Karpas-422 (cell line): ENCODE results near the gene KCNQ5. TPM values are rescaled to one million over a fixed set of nuclear protein-coding genes. Genes with fewer than 3 reads are reported as not detected.

Experiments
- DNase-seq: peaks from one replicate; pipeline ENCODE4 v3.0.0-alpha.2; 2015
- H2AFZ ChIP-seq: fragments of 200-600 bp; sonication (generic); 2 replicates; pipeline ENCODE4 v1.6.1; 2014; ENCODE audit warnings: antibody characterized with exemption, low read length, mixed read lengths
- H3K27ac ChIP-seq: fragments of 200-600 bp; sonication (generic); 2 replicates; pipeline ENCODE4 v1.5.1; 2014; ENCODE audit warnings: mild to moderate bottlenecking, low read length, moderate library complexity
- H3K27me3 ChIP-seq: fragments of 200-600 bp; sonication (generic); 2 replicates; pipeline ENCODE4 v1.6.1; 2014; ENCODE audit warnings: low read length, mixed read lengths
- H3K36me3 ChIP-seq: fragments of 200-600 bp; sonication (generic); 2 replicates; pipeline ENCODE4 v1.6.1; 2014; ENCODE audit warnings: low read length, mixed read lengths; ENCODE audit not compliant: insufficient read depth
- H3K4me1 ChIP-seq: fragments of 200-600 bp; sonication (generic); 2 replicates; pipeline ENCODE4 v1.6.1; 2014; ENCODE audit warnings: mild to moderate bottlenecking, low read length, mixed read lengths
- H3K4me2 ChIP-seq: fragments of 200-600 bp; sonication (generic); 2 replicates; pipeline ENCODE4 v1.6.1; 2014; ENCODE audit warnings: low read length, low read depth, mild to moderate bottlenecking; ENCODE audit not compliant: poor library complexity, severe bottlenecking
- H3K4me3 ChIP-seq: fragments of 200-600 bp; sonication (generic); 2 replicates; pipeline ENCODE4 v1.5.1; 2014; ENCODE audit warnings: mild to moderate bottlenecking, antibody characterized with exemption, low read length, mixed read lengths
- H3K79me2 ChIP-seq: fragments of 200-600 bp; sonication (generic); 2 replicates; pipeline ENCODE4 v1.6.1; 2014; ENCODE audit warnings: mild to moderate bottlenecking, low read length, mixed read lengths
- H3K9ac ChIP-seq: fragments of 200-600 bp; sonication (generic); 2 replicates; pipeline ENCODE4 v1.6.0; 2014; ENCODE audit warnings: low read length
- H3K9me2 ChIP-seq: fragments of 200-600 bp; sonication (generic), shearing (Covaris generic); replicated peaks from 2 replicates; pipeline ENCODE4 v1.6.0; 2014; ENCODE audit warnings: mild to moderate bottlenecking, low read length, moderate library complexity; ENCODE audit not compliant: insufficient read depth
- H3K9me3 ChIP-seq: fragments of 300-700, 200-600 bp; sonication (generic); 2 replicates; pipeline ENCODE4 v1.6.1; 2014; ENCODE audit warnings: low read length, mixed read lengths
- H4K20me1 ChIP-seq: fragments of 200-600 bp; sonication (generic); 2 replicates; pipeline ENCODE4 v1.6.1; 2014; ENCODE audit warnings: mild to moderate bottlenecking, antibody characterized with exemption, low read length, low read depth; ENCODE audit not compliant: insufficient read depth
- total RNA-seq: library from RNA; depleted of rRNA; stranded (reverse); fragments of >200 nt; shearing (Covaris generic); gene quantifications from 2 replicates; pipeline ENCODE4 v1.2.3, GENCODE V29; 2014; ENCODE audit warnings: low replicate concordance

Gene KCNQ5
- total RNA-seq, 1 experiment from 2014 or later: 50.5 TPM

DNA sequence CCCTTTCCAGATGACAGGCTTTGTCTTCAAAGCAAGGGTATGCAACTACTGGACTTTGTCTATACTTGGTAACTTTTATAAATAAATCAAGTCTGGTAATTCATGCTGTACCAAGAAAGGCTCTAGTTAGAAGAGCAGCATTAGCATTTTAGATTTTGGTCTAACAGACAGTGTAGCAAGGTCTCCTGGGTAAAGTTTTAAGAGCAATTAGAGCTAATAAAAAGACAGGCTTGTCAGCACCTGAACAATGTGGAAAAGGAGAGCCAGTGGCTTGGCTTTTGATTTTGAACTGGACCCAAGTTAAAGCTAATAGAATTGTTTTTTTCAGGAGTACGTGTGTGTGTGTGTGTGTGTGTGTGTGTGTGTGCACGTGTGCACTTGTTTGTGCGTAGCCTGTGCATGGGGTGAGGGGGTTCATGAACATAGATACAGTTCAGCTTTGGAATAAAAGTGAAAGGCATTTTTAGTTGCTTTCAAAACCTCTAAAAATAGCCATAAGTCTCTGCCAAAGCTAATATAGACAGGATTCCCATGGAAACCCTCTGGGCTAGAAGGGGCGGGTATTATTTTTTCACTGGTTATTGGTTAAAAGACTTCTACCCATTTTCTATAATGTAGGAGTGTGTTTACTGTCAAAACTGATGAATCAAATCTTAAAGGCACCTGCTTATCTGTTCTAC, 138.4 kb downstream of the KCNQ5 start:
- peaks cover 84% of the 10 kb centered on the region for H3K79me2 ChIP-seq
- no peaks in the 10 kb centered on the region for H3K9me3 ChIP-seq
- no peak overlapping the region for H3K27ac ChIP-seq
- H3K4me1 ChIP-seq: peaks cover 12% of the 10 kb centered on the region; the same call in 1 of the 2 replicates
- H3K36me3 ChIP-seq: no peaks in the 10 kb centered on the region
- H2AFZ ChIP-seq: no peak overlapping the region
- H3K4me3 ChIP-seq: no peak overlapping the region
- H3K27me3 ChIP-seq: no peaks in the 10 kb centered on the region
- H3K4me2 ChIP-seq: no peak overlapping the region
- no peak overlapping the region for H3K9ac ChIP-seq
- DNase-seq: no peak
- no peaks in the 10 kb centered on the region for H3K9me2 ChIP-seq
- H4K20me1 ChIP-seq: no peaks in the 10 kb centered on the region

DNA sequence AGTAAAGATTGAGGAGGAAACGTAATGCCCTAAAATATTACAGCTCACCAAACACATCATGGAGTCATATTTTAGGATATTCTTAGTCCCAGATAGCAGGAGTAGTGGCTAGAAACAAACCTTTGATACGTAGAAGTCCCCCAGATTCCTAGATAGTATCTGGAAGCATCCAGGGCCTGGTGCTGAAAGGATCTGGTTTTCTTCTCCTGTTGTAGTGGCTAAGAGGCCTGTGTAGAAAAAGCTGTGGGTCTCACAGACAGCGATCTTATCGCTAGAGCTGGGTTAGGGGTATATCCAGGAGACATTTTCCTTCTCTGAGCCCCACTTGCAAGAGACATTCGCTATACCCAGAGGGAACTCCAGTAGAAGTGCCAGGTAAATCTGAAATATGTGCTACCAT, 139.9 kb downstream of the KCNQ5 start:
- H3K9me3 ChIP-seq: no peaks in the 10 kb centered on the region
- H3K4me2 ChIP-seq: no peak overlapping the region
- H3K9me2 ChIP-seq: no peaks in the 10 kb centered on the region
- no peak for DNase-seq
- no peak overlapping the region for H3K9ac ChIP-seq
- H3K27ac ChIP-seq: no peak overlapping the region
- H3K4me1 ChIP-seq: peaks cover 5% of the 10 kb centered on the region; the same call in 1 of the 2 replicates
- H4K20me1 ChIP-seq: no peaks in the 10 kb centered on the region
- no peak overlapping the region for H2AFZ ChIP-seq
- H3K27me3 ChIP-seq: no peaks in the 10 kb centered on the region
- H3K36me3 ChIP-seq: no peaks in the 10 kb centered on the region
- H3K79me2 ChIP-seq: peaks cover 97% of the 10 kb centered on the region
- H3K4me3 ChIP-seq: no peak overlapping the region

- peak; percentile 68 for DNase-seq
- H3K9me2 ChIP-seq: no peaks in the 10 kb centered on the region
- peak overlapping the region; percentile 55 for H3K4me2 ChIP-seq
- peak overlapping the region; percentile 10 for H3K9ac ChIP-seq
- H2AFZ ChIP-seq: no peak overlapping the region
- H3K4me3 ChIP-seq: 0 out of 2 replicates have a peak overlapping the region, but pooled peaks have one; percentile 11
- peaks cover 43% of the 10 kb centered on the region for H3K4me1 ChIP-seq
- H3K36me3 ChIP-seq: no peaks in the 10 kb centered on the region
- H3K9me3 ChIP-seq: no peaks in the 10 kb centered on the region
- H4K20me1 ChIP-seq: no peaks in the 10 kb centered on the region
- H3K27ac ChIP-seq: peak overlapping the region; percentile 89
- H3K79me2 ChIP-seq: peaks cover 94% of the 10 kb centered on the region
- H3K27me3 ChIP-seq: no peaks in the 10 kb centered on the region
Observed at GRCh38 chr6:72769459-72770125, 147.7 kb downstream of the KCNQ5 start.

DNA sequence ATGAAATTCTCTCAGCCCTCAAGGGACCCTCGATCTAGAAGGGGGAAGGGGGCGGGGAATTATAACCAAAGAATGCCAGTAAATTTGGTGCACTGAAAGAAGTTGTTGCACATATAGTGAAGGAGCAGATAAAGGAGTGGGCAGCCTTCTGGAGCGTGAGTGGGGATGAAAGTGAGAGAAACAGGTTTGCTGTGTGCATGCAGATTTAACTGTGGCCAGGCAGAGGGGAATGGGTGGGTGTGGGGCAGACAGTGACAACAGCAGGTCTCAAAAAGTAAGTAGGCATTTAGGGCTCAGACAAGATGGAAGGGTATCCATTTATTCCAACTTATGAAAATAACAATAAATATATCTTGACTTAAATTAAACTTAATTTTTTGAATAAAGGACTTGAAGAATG, 149.1 kb downstream of the KCNQ5 start:
- Histone ChIP-seq H3K27me3 (no peaks in the 10 kb centered on the region), H3K4me1 (peaks cover 43% of the 10 kb centered on the region), H3K9me2 (no peaks in the 10 kb centered on the region), H4K20me1 (no peaks in the 10 kb centered on the region), H3K36me3 (no peaks in the 10 kb centered on the region), H3K4me2 (peak overlapping the region; percentile 16), H3K4me3 (no peak overlapping the region), H3K9ac (no peak overlapping the region), H2AFZ (no peak overlapping the region), H3K9me3 (no peaks in the 10 kb centered on the region), H3K79me2 (peaks cover 94% of the 10 kb centered on the region), H3K27ac (peak overlapping the region; percentile 89)
- DNase-seq: no peak

DNA sequence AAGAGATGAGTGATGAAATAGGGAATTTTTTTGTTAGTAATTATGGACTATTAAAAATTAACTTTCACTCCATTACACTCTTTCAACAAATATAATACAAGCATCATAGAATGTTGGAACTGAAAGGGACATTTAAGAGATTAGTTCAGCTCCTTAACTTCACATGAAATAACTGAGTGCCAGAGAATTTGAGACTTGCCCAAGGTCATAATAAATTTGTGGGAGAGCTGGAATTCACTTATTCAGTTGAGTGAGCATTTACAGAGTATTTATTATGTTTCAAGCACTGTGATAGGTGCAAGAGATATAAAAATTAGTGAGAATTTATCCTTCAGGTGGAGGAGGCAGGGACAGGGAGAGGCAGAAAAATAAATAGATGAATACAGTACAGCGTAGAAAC, 154.6 kb downstream of the KCNQ5 start:
- Histone ChIP-seq H3K9me3 (no peaks in the 10 kb centered on the region), H3K4me3 (no peak overlapping the region), H4K20me1 (no peaks in the 10 kb centered on the region), H3K79me2 (peaks cover 96% of the 10 kb centered on the region), H2AFZ (no peak overlapping the region), H3K27ac (no peak overlapping the region), H3K9ac (no peak overlapping the region), H3K36me3 (no peaks in the 10 kb centered on the region), H3K4me2 (no peak overlapping the region), H3K9me2 (no peaks in the 10 kb centered on the region), H3K27me3 (no peaks in the 10 kb centered on the region), H3K4me1 (peaks cover 2% of the 10 kb centered on the region)
- no peak for DNase-seq

DNA sequence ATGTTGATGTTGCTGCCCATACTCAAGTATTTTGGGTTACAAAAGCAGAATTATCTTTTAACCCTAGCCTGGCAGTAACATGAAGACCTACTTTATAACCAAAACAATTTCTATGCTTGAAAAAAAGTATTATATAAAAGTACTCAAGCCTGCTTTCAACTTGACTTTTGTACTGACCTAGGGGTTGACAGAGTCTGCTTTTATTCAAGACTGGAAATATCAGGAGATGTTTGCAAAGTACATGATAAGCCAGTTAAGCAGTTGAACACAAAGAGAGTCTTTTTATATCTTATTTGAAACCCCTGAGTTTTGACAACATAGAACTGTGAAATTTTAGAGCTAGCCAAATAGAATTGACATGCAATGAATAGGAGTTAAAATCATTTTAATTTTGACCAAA, 159.8 kb downstream of the KCNQ5 start:
- Histone ChIP-seq H3K36me3 (no peaks in the 10 kb centered on the region), H3K9me2 (no peaks in the 10 kb centered on the region), H3K27ac (no peak overlapping the region), H3K9ac (no peak overlapping the region), H2AFZ (no peak overlapping the region), H3K9me3 (no peaks in the 10 kb centered on the region), H3K4me2 (no peak overlapping the region), H3K4me1 (no peaks in the 10 kb centered on the region), H4K20me1 (no peaks in the 10 kb centered on the region), H3K27me3 (no peaks in the 10 kb centered on the region), H3K79me2 (peaks cover 98% of the 10 kb centered on the region), H3K4me3 (no peak overlapping the region)
- DNase-seq: no peak

DNA sequence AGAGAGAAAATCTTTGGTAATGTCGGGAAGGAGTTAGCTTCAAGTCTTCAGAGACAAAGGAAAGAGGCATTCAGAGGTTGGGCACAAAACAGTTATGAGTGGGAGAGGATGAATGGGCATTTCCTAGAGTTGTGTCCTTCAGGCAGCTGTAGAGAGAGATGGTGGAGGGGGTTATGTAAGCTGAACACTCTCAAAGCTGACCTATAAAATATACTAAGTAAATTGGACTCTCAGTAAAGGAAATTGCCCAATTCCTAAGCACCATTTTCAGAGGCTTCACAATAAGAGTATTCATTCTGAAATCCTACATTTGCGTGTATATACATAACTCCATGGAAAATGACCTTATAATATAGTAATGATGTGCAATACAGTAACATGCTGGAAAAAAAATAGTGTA, 161.2 kb downstream of the KCNQ5 start:
- Histone ChIP-seq H3K9me3 (no peaks in the 10 kb centered on the region), H3K27ac (no peak overlapping the region), H3K4me2 (no peak overlapping the region), H3K79me2 (peaks cover 96% of the 10 kb centered on the region), H4K20me1 (no peaks in the 10 kb centered on the region), H3K4me1 (no peaks in the 10 kb centered on the region), H3K36me3 (no peaks in the 10 kb centered on the region), H3K4me3 (no peak overlapping the region), H2AFZ (no peak overlapping the region), H3K9ac (no peak overlapping the region), H3K9me2 (no peaks in the 10 kb centered on the region), H3K27me3 (no peaks in the 10 kb centered on the region)
- DNase-seq: no peak

- no peak overlapping the region for H2AFZ ChIP-seq
- H3K4me2 ChIP-seq: no peak overlapping the region
- no peaks in the 10 kb centered on the region for H4K20me1 ChIP-seq
- no peak overlapping the region for H3K27ac ChIP-seq
- no peaks in the 10 kb centered on the region for H3K9me3 ChIP-seq
- no peak for DNase-seq
- no peaks in the 10 kb centered on the region for H3K27me3 ChIP-seq
- H3K36me3 ChIP-seq: no peaks in the 10 kb centered on the region
- H3K4me3 ChIP-seq: no peak overlapping the region
- H3K4me1 ChIP-seq: no peaks in the 10 kb centered on the region
- peaks cover 96% of the 10 kb centered on the region for H3K79me2 ChIP-seq
- no peak overlapping the region for H3K9ac ChIP-seq
- H3K9me2 ChIP-seq: no peaks in the 10 kb centered on the region
Observed at GRCh38 chr6:72783666-72784065, 161.8 kb downstream of the KCNQ5 start.
